Nucleus accumbens (tissue), 56 donors: Measurements from ENCODE around the gene AAMP.
A peak's percentile ranks its signal among the peaks of the same experiment; 100 is the strongest.
"Not testable (repeated sequence)": the region's sequence is repeated elsewhere in the genome, so short reads cannot be mapped to it uniquely, and the experiment has no call there.

Source experiments
- DNase-seq, 56 donors: peaks; one replicate each; lab custom pipeline; 2025; lab: John Stamatoyannopoulos, UW

Gene AAMP

GRCh38 chr2:218269900-218270720 is at the start of gene AAMP, which contains the start of gene PNKD:
TSS of gene AAMP (minus strand) at chr2:218270137. CDS start at chr2:218270086, 51 bp downstream.
TSS of gene PNKD (plus strand) at chr2:218270519. CDS start at chr2:218270536, 17 bp downstream.
- DNase-seq: peak; percentile 94 to 100 (median 100)

GRCh38 chr2:218318241-218318640 is 48.3 kb upstream of the AAMP start:
- DNase-seq: no peak

GRCh38 chr2:218317835-218318234 is 47.9 kb upstream of the AAMP start:
- DNase-seq: no peak

- no peak for DNase-seq
These were observed 47.3 kb upstream of the AAMP start for GRCh38 chr2:218317303-218317630.

- no peak for DNase-seq
These were observed 45.5 kb upstream of the AAMP start for GRCh38 chr2:218315397-218315796.

- not testable (repeated sequence) for DNase-seq
These were observed 44.8 kb upstream of the AAMP start for GRCh38 chr2:218314764-218315163.

- DNase-seq: no peak
These were observed 43.4 kb upstream of the AAMP start for GRCh38 chr2:218313356-218313755.

GRCh38 chr2:218312267-218312756 is 42.4 kb upstream of the AAMP start:
- DNase-seq: no peak

- DNase-seq: not testable (repeated sequence)
These were observed 41.8 kb upstream of the AAMP start for GRCh38 chr2:218311541-218312266.

- DNase-seq: no peak
These were observed 41.1 kb upstream of the AAMP start for GRCh38 chr2:218310853-218311540.

GRCh38 chr2:218307415-218308090 is 37.6 kb upstream of the AAMP start:
- DNase-seq: no peak

GRCh38 chr2:218306184-218306920 is 36.4 kb upstream of the AAMP start:
- no peak for DNase-seq

GRCh38 chr2:218305383-218305782 is 35.4 kb upstream of the AAMP start:
- no peak for DNase-seq

GRCh38 chr2:218301176-218301819 is 31.4 kb upstream of the AAMP start:
- DNase-seq: peak in 49 of 56 donors; percentile 24 to 89 (median 66)

GRCh38 chr2:218300141-218300540 is 30.2 kb upstream of the AAMP start:
- no peak for DNase-seq

GRCh38 chr2:218298314-218298875 is 28.5 kb upstream of the AAMP start:
- DNase-seq: peak in 25 of 56 donors; percentile 10 to 56 (median 30)

- peak in 44 of 56 donors; percentile 8 to 81 (median 58) for DNase-seq
These were observed 26.9 kb upstream of the AAMP start for GRCh38 chr2:218296847-218297246.

GRCh38 chr2:218296200-218296599 is 26.3 kb upstream of the AAMP start:
- no peak for DNase-seq

GRCh38 chr2:218295029-218295428 is 25.1 kb upstream of the AAMP start:
- no peak for DNase-seq
